Measurements from ENCODE around the gene CHSY3.
"Not testable (repeated sequence)": the region's sequence is repeated elsewhere in the genome, so short reads cannot be mapped to it uniquely, and the experiment has no call there.

The CHSY3 gene

DNA sequence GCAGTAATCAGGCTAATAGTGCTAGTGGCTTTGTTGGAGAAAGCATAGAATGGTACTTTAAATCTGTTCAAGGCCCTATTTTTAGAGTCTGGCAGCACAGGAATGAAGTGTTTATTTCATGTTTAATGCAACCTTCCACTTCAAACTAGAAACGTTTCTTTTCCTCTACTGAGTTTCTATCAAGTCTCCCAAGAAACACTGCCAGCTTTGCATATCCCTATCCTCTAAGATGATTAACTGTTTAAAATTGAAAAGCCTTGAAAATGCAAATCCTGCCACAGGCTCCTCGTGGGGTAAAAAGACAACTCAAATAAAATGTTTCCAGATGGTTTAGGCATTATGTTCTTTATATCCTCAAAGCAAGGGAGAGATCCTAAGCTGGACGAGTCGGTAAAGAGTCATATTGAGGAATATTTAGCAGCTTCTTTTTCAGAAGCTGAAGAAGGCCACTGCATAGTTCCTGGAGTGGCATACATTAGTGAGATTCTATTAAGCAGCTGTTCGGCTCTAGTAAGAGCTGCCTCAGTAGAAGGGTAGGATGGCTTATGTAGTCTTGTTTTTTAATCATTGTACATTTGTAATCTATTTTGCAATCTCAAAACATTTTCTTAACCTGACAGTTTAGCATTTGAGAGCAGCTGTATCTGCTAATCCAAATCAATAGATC, 251.2 kb downstream of the CHSY3 start:
- no peak for DNase-seq (ENCODE audit: low read depth in 2 of 3, low spot score in 1 of 3)

DNA sequence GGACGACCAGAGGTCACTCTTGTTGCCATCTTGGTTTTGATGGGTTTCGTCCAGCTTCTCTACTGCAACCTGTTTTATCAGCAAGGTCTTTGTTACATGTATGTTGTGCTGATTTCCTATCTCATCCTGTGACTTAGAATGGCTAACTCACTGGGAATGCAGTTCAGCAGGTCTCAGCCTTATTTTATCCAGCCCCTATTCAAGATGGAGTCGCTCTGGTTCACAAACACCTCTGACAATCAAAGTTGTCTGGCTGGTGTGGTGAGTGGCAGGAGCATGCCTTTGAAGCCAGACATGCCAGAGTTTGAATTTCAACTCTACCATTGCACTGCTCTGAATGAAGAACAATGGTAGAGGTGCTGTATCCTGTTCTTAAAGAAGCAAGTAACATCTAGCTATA, 253.8 kb downstream of the CHSY3 start:
- DNase-seq (ENCODE audit: low read depth in 2 of 3, low spot score in 1 of 3) = no peak

DNA sequence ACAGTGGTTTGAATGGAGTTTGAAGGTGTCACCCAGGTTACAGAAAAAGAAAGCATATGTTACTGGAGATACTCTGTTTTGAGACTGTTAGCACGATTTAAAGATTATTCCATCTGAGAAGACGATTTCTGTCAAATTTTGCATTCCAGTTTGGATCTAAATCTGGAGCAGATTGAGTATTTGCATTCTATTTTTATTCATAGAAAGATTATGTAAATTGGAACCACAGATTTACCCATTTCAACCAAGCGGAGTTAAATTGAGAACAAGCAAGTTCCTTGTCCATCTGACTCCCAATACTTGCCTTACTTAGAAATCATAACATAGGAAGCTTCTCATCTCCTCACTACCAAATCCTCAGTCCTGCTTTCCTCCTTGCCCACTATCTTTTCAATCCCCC, 255.7 kb downstream of the CHSY3 start:
- no peak for DNase-seq (ENCODE audit: low read depth in 2 of 3, low spot score in 1 of 3)

DNA sequence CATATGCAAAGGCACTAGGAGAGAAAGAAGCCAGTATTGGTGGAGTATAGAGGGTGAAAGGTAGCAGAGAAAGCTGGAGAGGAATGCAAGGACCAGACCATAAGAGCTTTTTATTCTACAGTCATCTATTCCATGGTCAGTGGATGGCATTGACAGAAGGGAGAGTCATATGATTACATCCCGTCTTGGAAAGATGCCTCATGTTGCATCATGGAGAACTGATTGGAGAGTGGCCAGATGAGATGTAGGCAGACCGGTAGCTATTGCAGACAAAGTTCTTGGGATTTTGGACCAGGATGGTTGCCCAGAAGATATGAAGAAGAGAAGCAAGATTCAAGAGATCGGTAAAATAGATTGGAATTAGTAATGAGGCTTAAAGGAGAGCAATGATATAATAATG, 260.7 kb downstream of the CHSY3 start:
- no peak for DNase-seq (ENCODE audit: low read depth in 2 of 3, low spot score in 1 of 3)

DNA sequence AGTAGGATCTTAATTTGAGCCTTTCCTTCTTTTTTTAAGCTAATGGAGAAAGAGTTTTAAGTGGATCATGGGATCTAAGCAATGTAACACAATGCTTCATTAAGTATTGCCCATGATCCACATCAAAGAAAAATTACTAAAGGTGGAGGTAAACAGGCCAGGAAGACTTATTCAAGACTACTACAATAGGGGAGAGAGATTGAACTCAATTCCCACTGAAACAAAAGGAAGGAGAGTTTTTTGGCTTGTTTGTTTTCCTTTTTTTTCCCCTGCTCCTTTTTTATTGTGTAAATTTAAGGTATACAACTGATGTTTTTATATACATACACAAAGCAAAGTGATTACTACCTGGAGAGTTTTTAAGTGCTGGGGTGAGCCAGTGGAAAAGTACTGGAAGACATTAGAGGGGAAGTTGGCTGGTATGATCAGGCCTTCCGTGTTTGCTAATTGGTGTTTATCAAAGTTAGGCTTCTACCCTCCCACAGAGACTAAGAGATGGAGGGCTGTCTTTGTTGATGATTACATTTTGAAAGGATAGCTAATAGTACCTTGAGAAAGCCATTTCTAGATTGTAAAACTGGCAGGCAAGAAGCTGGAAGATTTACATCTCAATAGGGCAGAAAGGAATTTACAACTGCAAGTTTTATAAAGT, 262.7 kb downstream of the CHSY3 start:
- no peak for DNase-seq (ENCODE audit: low read depth in 2 of 3, low spot score in 1 of 3)

DNA sequence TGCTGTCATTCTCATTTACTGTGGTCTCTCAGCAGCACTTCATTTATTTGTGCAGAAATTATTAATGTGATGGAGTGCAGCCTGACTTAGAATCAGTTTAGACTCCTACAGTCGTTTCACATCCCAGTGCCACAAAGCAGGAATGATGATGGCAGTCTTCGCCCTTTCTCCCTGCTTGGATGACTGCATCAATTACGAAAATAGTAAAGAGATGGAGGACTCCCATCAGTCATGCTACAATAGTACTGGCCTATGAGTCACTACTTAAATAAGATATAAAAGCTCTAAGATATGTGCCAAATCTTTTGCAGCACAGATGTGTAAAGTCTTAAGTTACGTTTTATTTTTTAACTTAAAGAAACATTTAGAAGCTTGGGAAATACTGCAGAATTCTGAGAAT, 263.9 kb downstream of the CHSY3 start:
- no peak for DNase-seq (ENCODE audit: low read depth in 2 of 3, low spot score in 1 of 3)

GRCh38 chr5:130171699-130172098, 267.4 kb downstream of the CHSY3 start:
- no peak for DNase-seq (ENCODE audit: low read depth in 2 of 3, low spot score in 1 of 3)

DNA sequence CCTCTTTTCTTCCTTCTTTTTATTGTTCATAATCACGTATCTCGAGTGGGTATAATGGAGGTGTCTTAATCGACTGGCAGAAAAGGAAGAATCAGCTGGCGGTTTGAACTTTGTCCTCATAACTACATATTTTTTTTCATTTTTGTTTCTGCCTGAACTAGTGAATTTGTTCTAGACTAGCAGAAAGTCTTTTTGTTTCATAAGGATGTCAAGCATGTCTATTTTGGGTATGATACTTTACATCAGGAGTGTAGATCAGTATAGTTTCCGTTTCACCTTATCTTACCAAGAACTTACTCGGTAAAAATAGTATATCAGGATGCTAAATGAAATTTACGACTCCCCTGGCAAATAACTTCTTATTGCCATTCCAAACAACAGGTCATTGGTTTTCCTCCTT, 278.9 kb downstream of the CHSY3 start:
- no peak for DNase-seq (ENCODE audit: low read depth in 2 of 3, low spot score in 1 of 3)

- no peak for DNase-seq (ENCODE audit: low read depth in 2 of 3, low spot score in 1 of 3)
These were observed 285.7 kb downstream of the CHSY3 start for GRCh38 chr5:130189961-130190360.

- DNase-seq (ENCODE audit: low read depth in 2 of 3, low spot score in 1 of 3) = no peak
These were observed 294.7 kb downstream of the CHSY3 start for GRCh38 chr5:130198927-130199326.

- no peak for DNase-seq (ENCODE audit: low read depth in 2 of 3, low spot score in 1 of 3)
These were observed 302.4 kb downstream of the CHSY3 start for GRCh38 chr5:130206686-130207085.

DNA sequence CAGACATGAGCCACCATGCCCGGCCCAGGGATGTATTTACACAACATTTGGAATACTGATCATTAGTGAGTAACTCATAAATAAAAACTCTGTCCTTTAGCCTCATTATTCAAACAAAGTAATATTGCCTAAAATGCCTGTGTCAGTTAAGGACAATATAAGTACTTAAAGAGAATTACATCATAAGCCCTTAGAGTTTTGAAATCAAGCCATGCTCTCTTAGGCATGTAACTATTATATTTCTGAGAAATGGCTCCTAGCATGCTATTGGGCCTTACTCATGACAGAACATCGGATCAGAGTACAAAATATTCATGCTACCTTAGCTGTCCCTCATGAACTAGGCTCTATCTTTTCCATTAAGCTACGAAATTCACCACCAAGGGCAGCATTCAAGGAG, 309.3 kb downstream of the CHSY3 start:
- no peak for DNase-seq (ENCODE audit: low read depth in 2 of 3, low spot score in 1 of 3)

DNA sequence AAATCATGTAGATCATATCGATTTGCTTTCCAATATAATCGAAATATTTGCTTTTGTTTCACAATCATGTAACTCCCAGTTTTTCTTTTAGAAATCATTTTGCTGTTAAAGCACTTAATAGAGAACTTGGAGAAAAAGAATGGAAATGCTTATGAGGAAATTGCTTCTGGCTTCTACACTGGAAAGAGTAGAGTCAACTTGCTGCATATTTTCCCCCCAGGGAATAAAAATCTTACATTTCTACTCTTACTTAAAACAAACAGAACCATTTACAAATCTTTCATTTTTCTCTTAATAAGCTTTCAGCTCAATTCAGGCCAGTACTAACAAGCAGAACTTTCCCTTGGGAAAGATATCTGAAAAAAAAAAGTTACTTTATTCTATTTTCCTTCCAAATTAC, 312.0 kb downstream of the CHSY3 start:
- DNase-seq (ENCODE audit: low read depth in 2 of 3, low spot score in 1 of 3) = no peak

- DNase-seq (ENCODE audit: low read depth in 2 of 3, low spot score in 1 of 3) = no peak
These were observed 318.3 kb downstream of the CHSY3 start for GRCh38 chr5:130222573-130222972.

DNA sequence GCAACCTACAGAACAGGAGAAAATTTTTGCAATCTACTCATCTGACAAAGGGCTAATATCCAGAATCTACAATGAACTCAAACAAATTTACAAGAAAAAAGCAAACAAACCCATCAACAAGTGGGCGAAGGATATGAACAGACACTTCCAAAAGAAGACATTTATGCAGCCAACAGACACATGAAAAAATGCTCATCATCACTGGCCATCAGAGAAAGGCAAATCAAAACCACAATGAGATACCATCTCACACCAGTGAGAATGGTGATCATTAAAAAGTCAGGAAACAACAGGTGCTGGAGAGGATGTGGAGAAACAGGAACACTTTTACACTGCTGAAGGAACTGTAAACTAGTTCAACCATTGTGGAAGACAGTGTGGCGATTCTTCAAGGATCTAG, 322.3 kb downstream of the CHSY3 start:
- not testable (repeated sequence) for DNase-seq (ENCODE audit: low read depth in 2 of 3, low spot score in 1 of 3)

DNA sequence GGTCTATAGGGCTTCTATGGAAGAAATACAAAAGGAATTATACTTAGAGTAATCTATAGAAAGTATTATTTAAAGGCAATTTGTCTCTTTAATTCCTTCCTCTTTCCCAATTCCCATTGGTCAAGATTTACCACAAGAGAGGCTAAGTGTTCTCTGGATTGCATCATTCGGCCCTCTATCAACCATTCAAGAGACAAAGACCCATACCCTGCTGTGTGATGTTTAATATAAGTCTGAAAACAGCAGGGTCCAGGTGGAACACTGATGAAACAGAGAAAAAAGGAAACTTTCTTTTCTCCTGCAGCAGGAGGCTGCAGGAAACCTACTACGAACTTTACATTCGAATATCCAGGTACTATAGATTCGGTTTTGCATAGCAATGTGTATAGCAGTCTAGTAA, 323.4 kb downstream of the CHSY3 start:
- no peak for DNase-seq (ENCODE audit: low read depth in 2 of 3, low spot score in 1 of 3)

DNA sequence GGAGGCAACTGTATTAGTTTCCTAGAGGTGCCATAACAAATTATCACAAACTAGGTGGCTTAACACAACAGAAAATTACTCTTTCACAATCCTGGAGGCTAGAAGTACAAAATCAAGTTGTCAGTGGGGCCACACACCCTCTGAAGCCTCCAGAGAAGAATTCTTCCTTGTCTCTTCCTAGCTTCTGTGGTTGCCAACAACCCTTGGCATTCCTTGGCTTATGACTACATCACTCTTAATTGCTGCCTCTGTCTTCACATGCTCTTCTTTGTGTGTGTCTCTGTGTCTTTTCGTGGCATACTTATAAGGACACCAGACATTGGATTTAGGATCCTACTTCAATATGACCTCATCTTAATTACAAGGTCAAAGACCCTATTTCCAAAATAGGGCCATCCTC, 327.5 kb downstream of the CHSY3 start:
- no peak for DNase-seq (ENCODE audit: low read depth in 2 of 3, low spot score in 1 of 3)

- no peak for DNase-seq (ENCODE audit: low read depth in 2 of 3, low spot score in 1 of 3)
These were observed 330.6 kb downstream of the CHSY3 start for GRCh38 chr5:130234816-130235215.

Measured in stimulated activated CD4-positive, alpha-beta T cell treated with anti-CD3 and anti-CD28 coated beads, Interleukin-12 subunit alpha, Interleukin-12 subunit beta, amount 100 ng/mL, for 48 hours (primary cell).